HG02798 (cell line): ENCODE data around the gene KRT14.
A peak's percentile ranks its signal among the peaks of the same experiment; 100 is the strongest.
"Not testable (repeated sequence)": the region's sequence is repeated elsewhere in the genome, so short reads cannot be mapped to it uniquely, and the experiment has no call there.

Experiments used
- ATAC-seq: cut with Tn5 transposase; IDR thresholded peaks from one replicate; pipeline ENCODE4 v1.9.1; 2021; ENCODE audit warnings: mild to moderate bottlenecking; ENCODE audit not compliant: unreplicated experiment, poor library complexity

The KRT14 gene

DNA sequence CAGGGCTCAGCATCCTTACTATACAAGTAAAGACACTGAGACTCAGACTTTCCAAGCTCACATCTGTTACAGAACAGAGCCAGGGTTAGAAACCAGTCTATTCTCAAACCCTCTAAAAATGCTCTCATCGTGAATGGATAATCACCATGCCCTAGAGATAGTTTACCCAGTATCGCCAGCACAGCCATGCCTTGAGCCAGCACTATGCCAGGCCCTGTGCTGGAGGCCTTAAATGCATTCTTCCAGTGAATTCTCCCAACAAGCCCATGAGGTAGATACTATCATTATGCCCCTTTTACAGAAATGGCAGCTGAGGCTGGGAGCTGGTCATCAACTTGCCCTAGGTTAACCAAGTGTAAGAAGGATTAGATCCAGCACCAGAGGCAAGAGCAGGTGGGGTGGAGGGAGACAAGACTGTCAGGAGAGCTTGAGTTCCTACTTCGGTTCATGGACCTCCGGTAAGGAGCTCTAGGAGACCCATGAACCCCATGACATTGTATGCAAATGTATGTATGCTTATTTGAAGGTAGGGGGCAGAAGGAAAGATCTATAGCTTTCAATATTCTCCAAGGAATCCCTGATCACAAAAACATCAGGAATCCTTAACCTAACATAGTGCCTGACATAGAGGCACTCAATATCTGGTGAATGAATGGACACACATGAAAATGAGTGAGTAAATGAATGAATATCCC is 5.2 kb downstream of the KRT14 start:
- ATAC-seq, result no peak

DNA sequence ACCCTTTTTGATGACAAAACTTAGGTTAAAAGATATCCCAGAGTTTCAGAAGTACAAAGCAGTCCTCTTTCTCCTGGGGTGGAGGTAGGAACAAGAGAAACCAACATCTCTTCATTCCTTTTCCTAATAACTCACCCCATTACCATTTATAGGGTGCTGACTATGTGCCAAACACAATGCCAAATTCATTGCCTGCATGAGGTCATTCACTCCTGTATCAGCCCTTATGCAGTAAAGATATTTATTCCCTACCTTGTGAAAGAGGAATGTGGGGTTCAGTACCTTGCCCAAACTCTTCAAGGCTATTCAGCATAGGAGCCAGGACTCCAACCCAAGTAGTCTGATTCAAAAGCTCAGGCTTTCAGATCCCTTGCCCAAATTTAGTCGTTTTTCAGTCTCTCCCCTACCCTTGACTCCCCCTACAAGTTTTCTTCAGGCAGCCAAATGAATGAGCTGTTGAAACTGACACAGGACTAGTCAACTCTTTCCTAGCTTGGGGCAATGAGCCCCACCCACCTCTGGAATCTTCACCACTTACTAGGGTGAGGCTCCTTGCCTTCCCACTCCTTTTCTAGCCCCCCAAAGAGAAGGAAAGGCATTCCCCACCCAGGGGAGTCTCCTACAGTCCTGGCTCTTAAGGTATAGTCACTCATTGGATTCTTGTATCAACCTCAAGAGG is 5.9 kb downstream of the KRT14 start:
- no peak for ATAC-seq

DNA sequence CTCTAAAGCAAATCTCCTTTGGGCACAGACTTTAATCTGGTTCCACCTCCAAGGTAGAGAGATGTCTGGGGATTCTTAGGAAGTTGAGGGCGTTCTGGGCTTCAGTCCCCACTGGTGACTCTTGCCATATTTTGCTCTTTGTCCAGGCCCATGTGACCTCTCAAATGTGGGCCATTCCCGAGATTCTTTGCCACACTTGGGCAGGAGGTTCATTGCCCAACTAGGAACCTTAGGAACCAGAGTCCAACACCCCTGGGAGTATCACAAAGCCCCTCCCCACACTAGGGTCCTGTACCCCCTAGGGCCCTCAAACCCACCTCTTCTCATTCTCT is 6.5 kb downstream of the KRT14 start:
- no peak for ATAC-seq

DNA sequence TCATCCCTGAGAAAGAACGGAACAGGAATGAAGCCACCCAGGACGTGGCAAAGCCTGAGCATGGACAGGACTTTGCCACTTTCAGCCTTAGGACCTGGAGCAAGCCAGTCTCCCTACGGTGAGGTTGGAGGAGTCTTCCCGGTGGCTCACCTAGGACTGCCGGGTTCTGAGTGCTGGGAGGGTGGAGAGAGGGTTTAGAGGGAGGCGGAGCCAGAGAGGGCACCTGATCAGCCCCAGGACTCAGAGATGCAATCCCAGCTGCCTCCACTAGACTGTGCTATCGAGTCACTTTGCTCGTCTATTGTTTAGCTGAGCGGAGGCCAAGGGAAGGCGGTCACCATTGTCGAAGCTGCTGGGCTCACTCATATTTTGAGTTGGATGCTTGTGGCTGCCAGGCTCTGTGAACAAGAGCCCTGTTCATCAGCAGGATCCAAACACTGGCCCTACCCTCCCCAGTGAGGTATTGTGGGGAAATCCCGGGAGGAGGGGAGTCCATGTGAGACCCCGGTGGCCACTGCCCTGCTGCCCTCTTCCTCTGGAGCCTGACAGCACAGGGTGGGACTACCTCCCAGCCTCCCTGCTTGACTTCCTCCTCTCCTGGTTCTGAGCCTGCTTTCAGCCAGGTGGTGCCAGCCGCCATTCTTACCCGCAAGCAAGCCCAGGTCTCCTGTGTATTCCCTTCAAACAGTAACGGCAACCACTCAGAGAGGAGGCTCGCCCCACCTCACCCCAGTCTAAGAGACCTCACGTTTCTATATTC is 7.0 kb downstream of the KRT14 start:
- peak; percentile 70 for ATAC-seq

DNA sequence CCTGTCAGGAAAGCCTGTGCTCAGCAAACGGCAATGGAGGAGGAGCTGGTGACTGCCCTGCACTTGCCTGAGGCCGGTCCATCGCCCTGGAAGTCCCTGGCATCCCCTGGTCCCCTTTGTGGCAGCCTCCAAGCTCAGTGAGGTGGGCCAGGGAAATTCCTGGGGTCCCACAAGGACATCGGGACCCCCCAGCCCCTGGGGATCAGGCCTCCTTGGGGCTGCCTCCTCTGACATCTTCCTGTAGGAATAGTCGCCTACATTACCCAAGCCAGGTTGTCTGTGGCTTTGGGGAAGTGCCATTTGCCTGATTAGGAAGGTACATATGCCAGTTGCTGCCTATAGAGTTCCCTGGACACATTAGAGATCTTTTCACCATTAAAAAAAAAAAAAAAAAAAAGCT is 7.7 kb downstream of the KRT14 start:
- ATAC-seq, result no peak

DNA sequence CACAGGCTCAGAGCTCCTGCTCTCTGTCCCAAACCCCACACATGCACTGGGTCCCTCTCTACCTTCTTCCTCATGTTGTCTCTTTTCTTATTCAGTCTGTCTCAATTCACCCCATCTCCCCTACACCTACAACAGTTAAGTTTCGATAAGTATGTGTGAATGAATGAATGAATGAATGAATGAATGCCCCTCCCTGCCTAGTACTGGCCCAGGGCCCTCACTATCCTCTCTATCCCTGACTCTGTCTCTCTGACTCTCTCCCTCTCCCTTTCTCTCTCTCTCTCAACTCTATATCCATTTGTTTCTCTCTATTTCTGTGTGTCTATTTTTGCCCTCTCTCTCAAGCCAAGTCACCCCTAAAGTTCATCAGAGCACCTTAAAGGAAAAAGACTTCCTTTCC is 8.2 kb downstream of the KRT14 start:
- no peak for ATAC-seq

DNA sequence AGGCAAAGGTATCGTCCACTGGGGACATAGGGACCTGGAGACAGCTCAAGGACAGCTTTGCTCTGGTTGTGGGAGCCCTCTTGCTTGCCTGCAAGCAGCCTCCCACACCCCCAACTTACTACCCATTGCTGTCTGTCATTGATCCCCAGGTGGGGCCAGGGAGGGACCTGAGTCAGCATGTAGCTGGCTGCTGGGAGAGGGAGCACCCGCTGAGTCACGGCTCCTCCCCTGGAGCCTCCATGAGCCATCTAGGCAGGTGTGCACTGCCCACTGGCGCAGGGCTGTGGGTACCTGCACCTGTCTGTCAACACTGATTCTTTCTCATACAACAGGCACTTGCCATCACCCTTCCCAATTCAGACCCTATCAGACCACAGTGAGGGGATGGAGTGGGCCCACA is 10.0 kb downstream of the KRT14 start:
- ATAC-seq, result not testable (repeated sequence)

DNA sequence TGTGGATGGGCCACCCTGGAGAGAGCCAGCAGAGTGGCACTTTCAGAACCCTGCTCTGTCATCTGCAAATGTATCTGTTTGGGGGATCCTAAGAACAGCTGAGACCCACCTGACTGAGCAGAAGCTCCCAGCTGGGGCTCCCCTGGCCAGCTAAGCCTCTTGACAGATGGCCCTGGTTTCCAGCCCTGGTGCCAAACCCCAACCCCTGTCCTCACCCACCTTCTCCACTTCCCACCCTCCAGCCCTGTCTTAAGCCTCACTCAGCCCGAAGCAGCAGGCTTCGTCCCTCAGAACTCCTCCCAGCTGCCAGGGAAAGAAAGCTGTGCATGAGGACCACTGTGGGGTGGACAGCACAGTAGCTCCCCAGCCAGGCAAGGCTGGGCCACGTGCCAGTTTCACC is 11.4 kb downstream of the KRT14 start:
- no peak for ATAC-seq

DNA sequence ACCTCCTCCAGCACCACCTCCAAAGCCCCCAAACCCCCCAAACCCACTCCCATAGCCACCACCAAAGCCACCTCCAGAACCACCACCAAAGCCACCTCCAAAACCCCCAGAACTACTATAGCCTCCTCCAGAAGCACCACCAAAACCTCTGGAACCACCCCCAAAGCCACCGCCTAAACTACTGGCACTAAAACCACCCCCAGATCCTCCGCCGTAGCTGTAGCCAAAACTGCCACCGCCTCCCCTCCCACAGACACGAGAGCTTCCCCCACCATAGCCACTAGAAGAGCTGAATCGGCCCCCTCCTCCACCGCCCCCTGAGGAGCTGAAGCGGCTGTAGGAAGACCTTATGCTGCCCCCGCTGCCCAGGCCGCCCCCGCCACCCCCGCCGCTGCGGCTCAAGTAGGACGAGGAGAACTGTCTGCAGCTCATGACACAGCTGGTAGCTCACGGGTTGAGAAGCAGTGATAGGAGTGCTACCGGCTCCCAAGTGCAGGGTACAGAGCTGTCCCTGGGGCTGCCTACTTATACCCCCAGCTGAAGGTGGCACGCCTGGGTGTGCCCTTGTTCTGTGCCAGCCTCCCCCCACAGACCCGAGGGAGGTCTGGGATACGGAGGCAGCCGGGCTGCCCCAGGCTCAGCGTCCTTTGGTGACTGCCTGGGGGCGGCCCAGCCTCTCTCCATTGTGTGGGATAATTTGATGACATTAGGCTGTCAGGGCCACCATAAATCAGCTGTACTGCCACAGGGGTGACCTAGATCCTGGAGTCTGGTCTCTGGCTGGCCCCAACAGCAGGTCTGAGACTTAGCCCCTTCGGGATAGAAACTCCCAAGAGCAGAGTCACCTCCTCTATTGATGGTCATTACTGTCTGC is 14.9 kb downstream of the KRT14 start, which contains the start of gene KRT9:
KRT9 (minus strand) TSS at position 499 of the 874 bp plus-strand sequence; CDS start at position 432, 67 bp downstream.
- no peak for ATAC-seq

DNA sequence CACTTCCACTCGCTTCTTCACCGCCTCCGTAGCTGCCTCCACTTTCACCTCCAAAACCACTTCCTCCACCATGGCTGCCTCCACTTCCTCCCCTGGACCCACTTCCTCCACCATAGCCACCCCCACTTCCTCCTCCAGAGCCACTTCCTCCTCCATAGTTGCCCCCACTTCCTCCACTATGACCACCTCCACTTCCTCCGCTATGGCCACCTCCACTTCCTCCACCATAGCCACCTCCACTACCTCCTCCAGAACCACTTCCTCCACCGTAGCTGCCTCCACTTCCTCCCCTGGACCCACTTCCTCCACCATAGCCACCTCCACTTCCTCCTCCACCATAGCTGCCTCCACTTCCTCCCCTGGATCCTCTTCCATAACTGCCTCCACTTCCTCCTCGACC is 19.4 kb downstream of the KRT14 start:
- ATAC-seq, result no peak

DNA sequence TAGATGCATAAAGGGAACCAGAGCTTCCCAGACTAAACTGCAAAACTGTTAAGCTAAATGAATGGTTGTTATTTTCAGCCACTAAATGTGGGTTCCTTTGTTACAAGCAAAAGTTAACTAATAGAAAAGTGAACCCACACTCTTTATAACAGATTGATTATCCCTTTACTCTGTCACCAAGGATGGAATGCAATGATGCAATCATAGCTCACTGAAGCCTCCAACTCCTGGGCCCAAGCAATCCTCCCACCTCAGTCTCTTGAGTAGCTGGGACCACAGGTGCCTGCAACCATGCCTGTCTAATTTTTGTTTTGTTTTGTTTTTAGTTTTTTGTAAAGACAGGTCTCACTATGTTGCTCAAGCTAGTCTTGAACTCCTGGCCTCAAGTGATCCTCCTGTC is 21.4 kb downstream of the KRT14 start:
- ATAC-seq, result no peak

DNA sequence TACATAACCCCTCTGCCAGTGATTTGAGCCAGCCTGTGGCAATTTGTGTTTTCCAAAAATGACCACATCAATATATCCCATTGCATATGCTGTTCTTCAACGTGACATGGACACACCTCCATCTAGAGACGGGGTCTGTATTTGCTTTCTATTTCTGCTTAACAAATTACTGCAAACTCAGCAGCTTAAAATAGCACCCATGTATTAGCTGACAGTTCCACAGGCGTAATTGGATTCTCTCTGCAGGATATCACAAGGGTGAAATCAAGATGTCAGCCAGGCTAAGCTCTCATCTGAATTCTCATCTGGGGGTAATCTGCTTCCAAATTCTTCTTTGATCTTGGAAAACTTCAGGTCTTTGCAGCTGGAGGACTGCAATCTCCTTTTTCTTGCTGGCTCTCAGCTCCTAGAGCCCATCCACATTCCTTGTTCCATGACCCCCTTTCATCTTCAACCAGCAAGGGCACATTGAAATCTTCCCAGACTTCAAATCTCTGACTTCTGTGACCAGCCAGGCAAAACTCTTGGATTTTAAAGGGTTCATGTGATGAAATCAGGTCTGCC is 23.0 kb downstream of the KRT14 start:
- ATAC-seq, result no peak

DNA sequence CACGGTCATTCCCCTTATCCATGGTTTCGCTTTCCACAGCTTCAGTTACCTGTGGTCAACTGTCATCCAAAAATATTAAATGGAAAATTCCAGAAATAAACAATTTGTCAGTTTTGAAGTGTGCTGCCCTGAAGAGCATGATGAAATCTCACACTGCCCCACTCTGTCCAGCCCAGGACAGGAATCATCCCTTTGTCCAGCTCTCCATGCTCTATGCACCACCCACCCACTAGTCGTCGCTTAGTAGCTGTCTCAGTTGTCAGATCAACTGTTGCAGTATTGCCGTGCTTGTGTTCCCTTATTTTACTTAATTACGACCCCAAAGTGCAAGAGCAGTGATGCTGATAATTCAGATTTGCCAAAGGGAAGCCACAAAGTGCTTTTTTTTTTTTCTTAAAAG is 25.1 kb downstream of the KRT14 start:
- ATAC-seq, result no peak

DNA sequence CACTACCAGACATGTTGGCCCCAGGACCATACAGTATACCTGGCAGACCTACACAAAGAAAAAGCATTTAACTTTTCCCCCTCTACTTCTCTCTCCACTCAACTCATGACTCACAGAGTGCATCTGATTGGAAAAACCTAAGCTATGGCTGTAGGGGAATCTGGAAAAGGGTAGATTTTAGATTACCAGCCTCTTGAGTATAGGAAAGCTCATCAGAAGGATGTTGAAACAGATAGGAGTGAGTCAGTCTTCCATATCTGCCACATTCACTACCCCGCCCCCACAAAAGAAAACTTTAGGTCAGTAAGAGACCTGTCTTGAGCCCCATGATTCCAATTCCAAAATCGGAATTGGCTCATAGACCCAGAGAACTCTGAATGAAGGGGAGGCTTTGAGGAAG is 27.1 kb downstream of the KRT14 start:
- no peak for ATAC-seq

DNA sequence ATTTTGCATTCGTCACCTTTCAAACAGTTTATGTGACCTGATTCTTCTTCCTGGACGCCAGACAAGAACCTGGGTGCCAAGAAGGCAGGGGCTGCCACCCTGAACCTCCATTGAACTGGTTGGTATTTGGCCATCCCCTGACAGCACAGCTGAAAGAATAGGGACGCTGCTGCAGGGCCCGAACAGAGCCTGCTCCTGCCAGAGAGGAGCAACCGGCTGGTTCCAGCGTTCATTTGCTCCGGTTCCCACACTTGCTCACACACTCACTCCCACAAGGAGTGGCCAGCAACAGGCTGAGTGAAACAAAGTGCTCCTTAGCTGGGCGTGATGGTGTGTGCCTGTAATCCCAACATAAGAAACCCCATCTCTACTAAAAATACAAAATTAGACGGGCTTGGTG is 29.8 kb downstream of the KRT14 start:
- ATAC-seq, result no peak

DNA sequence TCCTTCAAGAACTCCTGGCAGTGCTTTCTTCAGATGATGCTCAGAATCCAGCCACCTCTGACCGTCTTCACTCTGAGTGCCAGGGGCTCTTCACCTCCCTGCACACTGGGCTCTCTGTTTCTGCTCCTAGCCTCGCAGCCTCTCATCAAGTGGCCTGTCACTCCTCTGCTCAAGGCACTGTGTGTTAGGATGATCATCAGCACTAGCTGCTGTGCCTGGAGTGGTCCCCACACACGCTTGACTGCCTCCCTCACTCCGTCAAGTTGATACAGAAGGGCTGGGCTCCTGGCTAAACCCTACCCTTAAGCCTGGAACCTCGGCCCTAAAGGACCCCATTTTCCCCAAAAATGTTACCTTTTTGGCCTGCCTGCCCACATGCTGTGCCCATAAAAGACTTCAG is 30.4 kb downstream of the KRT14 start:
- ATAC-seq, result no peak

DNA sequence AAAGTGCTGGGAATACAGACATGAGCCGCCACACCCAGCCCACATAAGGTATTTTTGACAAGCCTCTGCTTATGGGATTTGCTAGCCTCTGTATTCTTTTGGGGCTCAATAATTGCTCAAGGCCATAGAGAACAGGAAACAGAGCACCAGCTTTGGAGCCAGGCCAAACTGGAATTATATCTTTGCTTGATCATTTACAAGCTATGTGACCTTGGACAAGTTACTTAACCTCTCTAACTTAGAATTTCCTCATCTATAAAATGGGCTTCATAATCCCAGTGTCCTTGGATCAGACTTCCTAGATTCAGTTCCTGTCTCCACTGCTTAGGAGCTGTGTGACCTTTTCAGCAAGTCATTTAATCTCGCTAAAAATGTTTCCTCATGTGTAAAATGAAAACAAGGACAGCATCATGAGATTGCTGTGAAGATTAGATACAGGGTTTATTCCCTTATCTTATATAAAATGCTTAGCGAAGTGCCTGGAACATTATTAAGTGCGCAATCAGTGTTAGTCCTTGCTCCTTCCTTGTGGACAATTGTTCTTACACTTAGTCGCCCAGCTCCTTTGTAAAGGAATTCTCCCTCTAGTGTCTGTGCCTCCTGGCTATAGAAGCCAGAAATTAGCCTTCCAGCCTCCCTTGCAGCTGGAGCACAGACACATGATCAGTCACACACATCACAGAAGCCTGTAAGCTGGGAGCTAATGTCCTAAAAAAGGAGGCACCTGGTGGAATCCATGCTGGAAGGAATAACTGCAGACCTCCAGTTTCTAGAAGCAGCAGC is 31.4 kb downstream of the KRT14 start:
- no peak for ATAC-seq

DNA sequence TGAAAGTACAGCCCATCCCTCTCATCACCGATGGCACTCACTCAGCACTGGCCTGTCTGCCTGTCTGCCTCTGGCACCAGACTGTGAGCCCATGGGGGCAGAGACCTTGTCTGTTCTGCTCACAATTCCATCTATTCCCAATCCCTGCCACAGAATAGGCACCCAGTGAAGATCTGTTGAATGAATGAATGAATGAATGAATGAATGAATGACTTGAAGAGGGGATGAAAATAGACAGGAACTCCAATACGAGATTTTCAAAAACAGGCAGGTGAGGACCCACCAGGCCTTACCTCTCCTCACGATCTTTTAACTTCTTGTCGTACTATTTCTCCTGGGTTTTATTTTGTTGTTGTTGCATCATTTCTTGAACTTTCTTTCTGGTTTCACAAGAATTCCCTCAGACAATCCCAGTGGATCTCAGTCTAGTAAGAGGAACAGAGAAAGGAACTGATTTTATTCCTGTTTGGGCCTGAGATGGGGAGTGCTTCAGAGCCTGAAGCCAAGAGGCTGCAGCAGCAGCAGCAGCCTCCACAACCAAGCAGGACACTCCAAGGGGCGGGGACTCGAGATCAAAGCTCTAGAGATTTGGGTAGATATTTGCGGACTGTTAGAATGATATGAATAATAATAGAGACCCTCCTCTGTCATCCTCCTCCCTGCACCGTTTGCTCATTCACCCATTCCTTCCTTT is 32.6 kb downstream of the KRT14 start:
- ATAC-seq, result no peak

DNA sequence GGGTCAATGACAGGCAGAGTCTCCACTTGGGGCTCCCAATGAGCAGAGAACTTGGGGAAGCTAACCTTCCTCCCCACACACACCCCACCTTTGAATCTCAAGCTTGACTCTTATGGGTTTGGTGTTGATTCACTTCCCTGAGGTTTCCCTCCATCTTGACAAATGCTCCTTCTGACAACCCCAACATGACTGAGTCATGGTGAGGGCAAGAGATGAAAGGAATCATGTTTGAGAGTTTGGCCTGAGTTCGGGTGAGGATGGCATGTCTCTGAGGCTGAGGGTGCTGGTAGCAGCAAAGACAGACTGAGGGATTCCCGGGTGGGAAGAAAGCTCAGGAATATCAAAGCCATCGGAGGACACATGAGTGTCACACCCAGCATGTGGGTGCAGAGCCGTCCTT is 33.5 kb downstream of the KRT14 start:
- ATAC-seq, result no peak
